NK-92 (cell line): ENCODE data around the gene PRKAG2.

Experiments used
- DNase-seq: peaks from one replicate; lab custom pipeline; 2025; ENCODE audit not compliant: unreplicated experiment; lab: John Stamatoyannopoulos, UW

The PRKAG2 gene

GRCh38 chr7:151900986-151901621 lies 24.2 kb upstream of the PRKAG2 start:
- no peak for DNase-seq

GRCh38 chr7:151900591-151900985 lies 23.7 kb upstream of the PRKAG2 start:
- DNase-seq = no peak

GRCh38 chr7:151899513-151900360 lies 22.8 kb upstream of the PRKAG2 start:
- DNase-seq = no peak

GRCh38 chr7:151897951-151898686 lies 21.2 kb upstream of the PRKAG2 start:
- DNase-seq = no peak

GRCh38 chr7:151897161-151897731 lies 20.3 kb upstream of the PRKAG2 start:
- no peak for DNase-seq

GRCh38 chr7:151896486-151896885 lies 19.6 kb upstream of the PRKAG2 start:
- DNase-seq = no peak

GRCh38 chr7:151896086-151896485 lies 19.2 kb upstream of the PRKAG2 start:
- no peak for DNase-seq

- DNase-seq = no peak
These were observed 18.7 kb upstream of the PRKAG2 start for GRCh38 chr7:151895631-151896031.

GRCh38 chr7:151895008-151895630 lies 18.2 kb upstream of the PRKAG2 start:
- DNase-seq = no peak

- no peak for DNase-seq
These were observed 17.4 kb upstream of the PRKAG2 start for GRCh38 chr7:151894111-151895007.

- no peak for DNase-seq
These were observed 16.5 kb upstream of the PRKAG2 start for GRCh38 chr7:151893405-151893923.

GRCh38 chr7:151891753-151892152 lies 14.8 kb upstream of the PRKAG2 start:
- no peak for DNase-seq

- DNase-seq = no peak
These were observed 14.3 kb upstream of the PRKAG2 start for GRCh38 chr7:151891182-151891581.

GRCh38 chr7:151890355-151891004 lies 13.6 kb upstream of the PRKAG2 start:
- no peak for DNase-seq

GRCh38 chr7:151889406-151890354 lies 12.8 kb upstream of the PRKAG2 start:
- no peak for DNase-seq

GRCh38 chr7:151888079-151889067 lies 11.5 kb upstream of the PRKAG2 start:
- no peak for DNase-seq

GRCh38 chr7:151886783-151887182 lies 9.9 kb upstream of the PRKAG2 start:
- no peak for DNase-seq
